GM10847 (cell line): ENCODE results near the gene MED27.

Experiments used
- POLR2A ChIP-seq: IDR thresholded peaks from 2 replicates; pipeline ENCODE4 v1.6.1; 2011; ENCODE audit not compliant: insufficient read length; ENCODE audit errors: extremely low read depth

The MED27 gene

GRCh38 chr9:131886826-131887225, 192.8 kb downstream of the MED27 start:
- no peak for TF ChIP-seq POLR2A

GRCh38 chr9:131885144-131885609, 194.5 kb downstream of the MED27 start:
- TF ChIP-seq POLR2A: no peak

GRCh38 chr9:131884222-131884621, 195.4 kb downstream of the MED27 start:
- TF ChIP-seq POLR2A: no peak

GRCh38 chr9:131880833-131881583, 198.7 kb downstream of the MED27 start:
- TF ChIP-seq POLR2A: no peak

- no peak for TF ChIP-seq POLR2A
These were observed 199.8 kb downstream of the MED27 start for GRCh38 chr9:131879911-131880290.

GRCh38 chr9:131879181-131879910, 200.3 kb downstream of the MED27 start:
- TF ChIP-seq POLR2A: no peak

- TF ChIP-seq POLR2A: no peak
These were observed 203.2 kb downstream of the MED27 start for GRCh38 chr9:131876486-131876885.

- no peak for TF ChIP-seq POLR2A
These were observed 203.7 kb downstream of the MED27 start for GRCh38 chr9:131875828-131876485.

GRCh38 chr9:131874916-131875670, 204.6 kb downstream of the MED27 start:
- TF ChIP-seq POLR2A: no peak

- no peak for TF ChIP-seq POLR2A
These were observed 205.2 kb downstream of the MED27 start for GRCh38 chr9:131874447-131874846.

- no peak for TF ChIP-seq POLR2A
These were observed 205.7 kb downstream of the MED27 start for GRCh38 chr9:131873891-131874440.

- TF ChIP-seq POLR2A: no peak
These were observed 206.3 kb downstream of the MED27 start for GRCh38 chr9:131873335-131873734.

- TF ChIP-seq POLR2A: no peak
These were observed 207.0 kb downstream of the MED27 start for GRCh38 chr9:131872702-131873101.

- no peak for TF ChIP-seq POLR2A
These were observed 207.7 kb downstream of the MED27 start for GRCh38 chr9:131872006-131872405.

GRCh38 chr9:131870156-131870555, 209.5 kb downstream of the MED27 start:
- no peak for TF ChIP-seq POLR2A
